ENCODE data around the gene MEX3B.

GRCh38 chr15:82093774-82094211 is 48.0 kb upstream of the MEX3B start:
- no peak for TF ChIP-seq CTCF (IDR thresholded peaks at IDR 0.05; ENCODE audit: insufficient read depth, low read length, poor library complexity, severe bottlenecking)
- no peak for TF ChIP-seq EZH2phosphoT487 (conservative IDR thresholded peaks at IDR 0.05; ENCODE audit: low read length)

Data from SU-DHL-6 (cell line).